ENCODE results near the gene HELQ. TPM values are rescaled to one million over a fixed set of nuclear protein-coding genes. Genes with fewer than 3 reads are reported as not detected.

The HELQ gene
- total and polyA plus RNA-seq, 2 of the 13 experiments (the other 11 are each of a cell fraction or from before 2014, with no cell fraction given), result 6.6 to 10.8 TPM

DNA sequence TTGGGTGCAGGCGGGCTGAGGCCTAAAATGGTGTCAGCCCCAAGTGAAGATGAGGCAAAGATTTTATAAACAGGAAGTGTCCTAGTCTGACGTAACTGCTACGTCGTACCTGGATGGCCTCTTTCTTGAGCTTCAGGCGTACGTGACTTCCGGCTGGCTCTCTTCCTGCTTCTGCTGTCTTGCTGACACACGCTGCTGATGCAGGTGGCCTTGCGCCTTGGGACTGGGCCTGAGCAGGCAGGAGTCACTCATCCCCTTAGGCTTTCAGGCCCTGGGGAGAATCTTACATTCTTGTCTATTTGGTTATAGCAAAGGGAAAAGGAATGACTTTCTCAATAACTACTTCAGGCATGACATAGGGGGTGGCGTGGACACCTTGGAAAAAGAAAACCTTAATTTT is 49.4 kb upstream of the HELQ start (continued):
- TF ChIP-seq PRDM10 (CRISPR knock-in tag; IDR thresholded peaks at IDR 0.05; ENCODE audit: low read depth) (no peak), ATF3 (CRISPR knock-in tag; IDR thresholded peaks at IDR 0.05) (no peak)

DNA sequence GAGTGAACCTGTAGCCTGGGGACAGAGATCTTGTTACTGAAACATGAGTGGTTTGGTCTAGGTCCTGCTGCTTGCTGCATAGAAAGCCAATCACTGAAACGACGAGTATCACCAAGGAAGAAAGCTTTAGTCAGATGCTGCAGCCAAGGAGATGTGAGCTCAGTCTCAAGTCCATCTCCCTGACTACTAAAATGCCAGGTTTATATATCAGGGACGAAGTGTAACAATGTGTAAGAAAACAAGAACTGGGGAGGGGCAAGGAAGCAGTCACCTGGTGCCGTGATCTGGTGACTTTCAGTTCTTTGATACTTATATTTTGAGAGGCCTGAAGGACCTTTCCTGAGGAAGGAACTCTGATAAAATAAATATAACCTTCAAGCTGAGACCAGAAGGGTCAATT is 48.9 kb upstream of the HELQ start:
- intact Hi-C loops (cut with micrococcal nuclease; ENCODE audit: unreplicated experiment), result no loop called here
- Histone ChIP-seq H3K79me2 (ENCODE audit: insufficient read depth, low read length) (no peaks in the 10 kb centered on the region), H3K36me3 (replicated peaks in 1 of 2; ENCODE audit: control insufficient read depth in 1 of 2, insufficient read depth in 2 of 2, low read length in 2 of 2) (no peaks in the 10 kb centered on the region), H3K27ac (ENCODE audit: extremely low read length, insufficient read depth, low read length) (no peak overlapping the region), H4K20me1 (ENCODE audit: insufficient read depth, low read length) (no peaks in the 10 kb centered on the region), H3K9me3 (ENCODE audit: low read length) (no peaks in the 10 kb centered on the region), H3K4me1 (ENCODE audit: insufficient read depth, low read length) (no peaks in the 10 kb centered on the region), H3K4me3 (replicated peaks in 1 of 3; ENCODE audit: insufficient read depth in 1 of 3, low read depth in 2 of 3, low read length in 3 of 3) (no peak overlapping the region), H3K4me2 (ENCODE audit: low read depth, low read length) (no peak overlapping the region), H2AFZ (ENCODE audit: low read length) (no peak overlapping the region), H3K27me3 (ENCODE audit: control insufficient read depth in 1 of 2, insufficient read depth in 2 of 2, low read length in 2 of 2) (peaks cover 0 to 5% of the 10 kb centered on the region in 2 experiments; a peak in 2 of 5 replicates), H3K9ac (ENCODE audit: insufficient read depth, low read depth, low read length) (no peak overlapping the region)
- ATAC-seq (no peak), DNase-seq (ENCODE audit: low spot score) (no peak), FAIRE-seq (no peak)
- no peak for TF ChIP-seq MAFF (IDR thresholded peaks at IDR 0.05; ENCODE audit: low read depth, low read length)
- in situ Hi-C loops (cut with HindIII; ENCODE audit: extremely low pct_ligation_motif_present, low pct_unique_long_range_greater_than_20kb), result no loop called here
- ChIA-PET POLR2A (no interaction called here), CTCF (ENCODE audit: low intra/inter-chr PET ratio, low total read pairs) (no interaction called here)
- BruUV-seq (replicated peaks), result no TSS peak
- WGBS (ENCODE audit: low lambda C conversion rate), result 16% methylated on average over 4 of the region's 4 CpGs
